ENCODE data around the gene BAD. TPM values are rescaled to one million over a fixed set of nuclear protein-coding genes. Genes with fewer than 3 reads are reported as not detected.

BAD gene
- polyA plus RNA-seq, 1 donor (not counting 4 experiments of a cell fraction or from before 2014, with no cell fraction given), result 58.3 TPM

DNA sequence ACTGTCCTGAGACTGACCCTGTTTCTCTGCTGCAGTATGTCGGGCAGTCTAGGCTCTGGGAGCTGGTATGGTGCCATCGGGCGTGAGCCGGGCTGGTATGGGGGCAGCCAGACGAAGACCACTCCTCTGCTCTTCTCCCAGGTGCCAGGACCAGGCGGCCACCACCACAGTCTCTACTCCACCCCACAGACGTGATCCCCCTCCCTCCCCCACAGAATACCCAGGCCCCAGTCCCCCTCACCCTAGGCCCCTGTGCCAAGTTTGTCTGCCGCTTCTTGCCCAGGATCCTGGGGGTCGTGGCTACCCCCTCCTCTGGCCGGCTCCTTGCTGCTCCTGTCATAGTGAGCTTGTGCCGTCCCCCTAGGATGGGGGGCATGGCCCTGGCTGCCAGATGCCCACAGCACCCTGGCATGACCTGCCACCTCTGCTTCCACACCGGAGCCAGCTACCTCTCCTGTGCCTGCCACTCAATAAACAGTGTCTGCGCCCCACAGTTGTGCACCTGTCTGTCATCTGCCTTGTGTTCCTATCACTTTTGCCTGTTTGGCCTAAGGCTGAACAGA is 4.6 kb upstream of the BAD start:
- Histone ChIP-seq H3K4me3 (ENCODE audit: control insufficient read depth in 2 of 3, extremely low read depth in 1 of 3, insufficient read depth in 2 of 3, low read depth in 1 of 3, low read length in 3 of 3) (no peak overlapping the region), H3K9me3 (ENCODE audit: control insufficient read depth, low read depth, low read length) (no peaks in the 10 kb centered on the region), H2AFZ (ENCODE audit: control insufficient read depth, low read length) (no peak overlapping the region), H3K4me1 (ENCODE audit: control insufficient read depth, extremely low read depth, insufficient read depth, low read length) (peaks cover 10% of the 10 kb centered on the region), H3K36me3 (ENCODE audit: control insufficient read depth in 2 of 2, extremely low read depth in 1 of 2, insufficient read depth in 2 of 2, low read length in 2 of 2) (peaks cover 0 to 4% of the 10 kb centered on the region in 2 experiments), H3K9me1 (ENCODE audit: control insufficient read depth, extremely low read depth, insufficient read depth, low read length) (no peaks in the 10 kb centered on the region), H3K4me2 (ENCODE audit: control insufficient read depth, extremely low read depth, insufficient read depth, low read depth, low read length) (no peak overlapping the region), H3K79me2 (ENCODE audit: control insufficient read depth, insufficient read depth, low read length) (peaks cover 3% of the 10 kb centered on the region), H3K27me3 (ENCODE audit: control insufficient read depth, extremely low read depth, insufficient read depth, low read length) (peaks cover 34% of the 10 kb centered on the region), H3K27ac (ENCODE audit: control insufficient read depth, insufficient read depth, low read length) (no peak overlapping the region), H4K20me1 (ENCODE audit: control insufficient read depth, extremely low read depth, insufficient read depth, low read length) (no peaks in the 10 kb centered on the region), H3K9ac (ENCODE audit: control insufficient read depth, extremely low read depth, insufficient read depth, low read length) (no peak overlapping the region)
- no peak for DNase-seq (ENCODE audit: low read depth, low spot score)
- dilution Hi-C loops (cut with MboI; ENCODE audit: extremely low pct_ligation_motif_present, low sequenced_read_pairs), result no loop called here
- no peak for FAIRE-seq
- no peak for TF ChIP-seq EZH2 (IDR thresholded peaks at IDR 0.05; ENCODE audit: low read length)
- TF ChIP-seq, protein P1, sequence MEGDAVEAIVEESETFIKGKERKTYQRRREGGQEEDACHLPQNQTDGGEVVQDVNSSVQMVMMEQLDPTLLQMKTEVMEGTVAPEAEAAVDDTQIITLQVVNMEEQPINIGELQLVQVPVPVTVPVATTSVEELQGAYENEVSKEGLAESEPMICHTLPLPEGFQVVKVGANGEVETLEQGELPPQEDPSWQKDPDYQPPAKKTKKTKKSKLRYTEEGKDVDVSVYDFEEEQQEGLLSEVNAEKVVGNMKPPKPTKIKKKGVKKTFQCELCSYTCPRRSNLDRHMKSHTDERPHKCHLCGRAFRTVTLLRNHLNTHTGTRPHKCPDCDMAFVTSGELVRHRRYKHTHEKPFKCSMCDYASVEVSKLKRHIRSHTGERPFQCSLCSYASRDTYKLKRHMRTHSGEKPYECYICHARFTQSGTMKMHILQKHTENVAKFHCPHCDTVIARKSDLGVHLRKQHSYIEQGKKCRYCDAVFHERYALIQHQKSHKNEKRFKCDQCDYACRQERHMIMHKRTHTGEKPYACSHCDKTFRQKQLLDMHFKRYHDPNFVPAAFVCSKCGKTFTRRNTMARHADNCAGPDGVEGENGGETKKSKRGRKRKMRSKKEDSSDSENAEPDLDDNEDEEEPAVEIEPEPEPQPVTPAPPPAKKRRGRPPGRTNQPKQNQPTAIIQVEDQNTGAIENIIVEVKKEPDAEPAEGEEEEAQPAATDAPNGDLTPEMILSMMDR (optimal IDR thresholded peaks at IDR 0.05 in 1 of 3, IDR thresholded peaks at IDR 0.05 in 1 of 3, conservative IDR thresholded peaks at IDR 0.05 in 1 of 3; ENCODE audit: extremely low read depth in 1 of 3, insufficient read depth in 2 of 3, low read length in 3 of 3), result no peak

DNA sequence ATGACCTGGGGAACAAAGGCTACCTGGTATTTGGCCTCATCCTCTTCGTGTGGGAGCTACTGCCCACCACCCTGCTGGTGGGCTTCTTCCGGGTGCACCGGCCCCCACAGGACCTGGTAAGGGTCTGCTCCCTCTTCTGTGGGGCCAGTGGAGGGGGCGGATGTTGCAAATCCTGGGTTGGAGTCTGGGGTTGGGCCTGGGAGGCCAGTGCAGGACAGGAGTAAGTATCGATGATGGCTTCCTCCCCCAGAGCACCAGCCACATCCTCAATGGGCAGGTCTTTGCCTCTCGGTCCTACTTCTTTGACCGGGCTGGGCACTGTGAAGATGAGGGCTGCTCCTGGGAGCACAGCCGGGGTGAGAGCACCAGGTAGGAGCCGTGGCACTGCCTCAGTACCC is 3.9 kb upstream of the BAD start:
- no peak overlapping the region for H3K4me3 ChIP-seq (ENCODE audit: control insufficient read depth in 2 of 3, extremely low read depth in 1 of 3, insufficient read depth in 2 of 3, low read depth in 1 of 3, low read length in 3 of 3)
- DNase-seq (ENCODE audit: low read depth, low spot score), result no peak
- H3K9me3 ChIP-seq (ENCODE audit: control insufficient read depth, low read depth, low read length), result no peaks in the 10 kb centered on the region
- H3K79me2 ChIP-seq (ENCODE audit: control insufficient read depth, insufficient read depth, low read length), result peaks cover 7% of the 10 kb centered on the region
- no peaks in the 10 kb centered on the region for H3K9me1 ChIP-seq (ENCODE audit: control insufficient read depth, extremely low read depth, insufficient read depth, low read length)
- dilution Hi-C loops (cut with MboI; ENCODE audit: extremely low pct_ligation_motif_present, low sequenced_read_pairs), result no loop called here
- H2AFZ ChIP-seq (ENCODE audit: control insufficient read depth, low read length), result no peak overlapping the region
- H3K27ac ChIP-seq (ENCODE audit: control insufficient read depth, insufficient read depth, low read length), result no peak overlapping the region
- peaks cover 29% of the 10 kb centered on the region for H3K27me3 ChIP-seq (ENCODE audit: control insufficient read depth, extremely low read depth, insufficient read depth, low read length)
- H3K36me3 ChIP-seq (ENCODE audit: control insufficient read depth in 2 of 2, extremely low read depth in 1 of 2, insufficient read depth in 2 of 2, low read length in 2 of 2), result peaks cover 1 to 4% of the 10 kb centered on the region in 2 experiments
- H3K9ac ChIP-seq (ENCODE audit: control insufficient read depth, extremely low read depth, insufficient read depth, low read length), result no peak overlapping the region
- FAIRE-seq, result no peak
- no peaks in the 10 kb centered on the region for H4K20me1 ChIP-seq (ENCODE audit: control insufficient read depth, extremely low read depth, insufficient read depth, low read length)
- no peak overlapping the region for H3K4me2 ChIP-seq (ENCODE audit: control insufficient read depth, extremely low read depth, insufficient read depth, low read depth, low read length)
- TF ChIP-seq, protein P1 (optimal IDR thresholded peaks at IDR 0.05 in 1 of 3, IDR thresholded peaks at IDR 0.05 in 1 of 3, conservative IDR thresholded peaks at IDR 0.05 in 1 of 3; ENCODE audit: extremely low read depth in 1 of 3, insufficient read depth in 2 of 3, low read length in 3 of 3), result no peak
- H3K4me1 ChIP-seq (ENCODE audit: control insufficient read depth, extremely low read depth, insufficient read depth, low read length), result peaks cover 13% of the 10 kb centered on the region

Data from keratinocyte (primary cell).